NB4 (cell line): ENCODE data around the gene OCIAD1.
"Not testable (repeated sequence)": the region's sequence is repeated elsewhere in the genome, so short reads cannot be mapped to it uniquely, and the experiment has no call there.

ENCODE experiments used
- DNase-seq: peaks from one replicate; pipeline ENCODE4 v3.0.0; 2010; ENCODE audit warnings: low read depth
- H3K4me3 ChIP-seq: one replicate; pipeline ENCODE4 v1.5.1; 2011; ENCODE audit warnings: mild to moderate bottlenecking, low read depth, low read length, moderate library complexity
- CTCF ChIP-seq: IDR thresholded peaks from one replicate; pipeline ENCODE4 v1.5.1; 2012; ENCODE audit warnings: low read depth, low read length
- MAX ChIP-seq: IDR thresholded peaks from 2 replicates; pipeline ENCODE4 v1.6.1; 2011; ENCODE audit warnings: low read depth, low read length
- MYC ChIP-seq: IDR thresholded peaks from 2 replicates; pipeline ENCODE4 v1.6.1; 2011; ENCODE audit warnings: low read depth, low read length
- POLR2A ChIP-seq: IDR thresholded peaks from 2 replicates; pipeline ENCODE4 v1.6.1; 2011; ENCODE audit warnings: mild to moderate bottlenecking; ENCODE audit not compliant: insufficient read length; ENCODE audit errors: extremely low read depth

OCIAD1 gene

GRCh38 chr4:48813964-48814363 lies 16.9 kb upstream of the OCIAD1 start:
- DNase-seq: no peak
- TF ChIP-seq MAX (no peak), POLR2A (no peak), CTCF (no peak)
- H3K4me3 ChIP-seq: no peak overlapping the region

GRCh38 chr4:48815483-48815882 lies 15.4 kb upstream of the OCIAD1 start:
- DNase-seq: no peak
- TF ChIP-seq CTCF (no peak), MAX (no peak), POLR2A (no peak)

GRCh38 chr4:48816297-48816696 lies 14.6 kb upstream of the OCIAD1 start:
- not testable (repeated sequence) for DNase-seq, H3K4me3 ChIP-seq

More at GRCh38 chr4:48815483-48815882, 15.4 kb upstream of the OCIAD1 start:
- no peak overlapping the region for H3K4me3 ChIP-seq

GRCh38 chr4:48816971-48817370 lies 13.9 kb upstream of the OCIAD1 start:
- DNase-seq: no peak
- no peak overlapping the region for H3K4me3 ChIP-seq
- no peak for TF ChIP-seq MYC
- no peak for TF ChIP-seq POLR2A
- TF ChIP-seq CTCF: no peak
- TF ChIP-seq MAX: no peak

GRCh38 chr4:48821431-48821830 lies 9.5 kb upstream of the OCIAD1 start:
- peak; percentile 10 for DNase-seq
- H3K4me3 ChIP-seq: not testable (repeated sequence)

- H3K4me3 ChIP-seq: no peak overlapping the region
- no peak for TF ChIP-seq CTCF
- no peak for TF ChIP-seq MAX
- TF ChIP-seq MYC: no peak
- no peak for TF ChIP-seq POLR2A
- no peak for DNase-seq
Measured at GRCh38 chr4:48827622-48828021, 3.3 kb upstream of the OCIAD1 start.

- peak overlapping the region; percentile 82 for H3K4me3 ChIP-seq
- peak; percentile 48 for DNase-seq
- TF ChIP-seq CTCF (no peak), POLR2A (no peak), MAX (no peak), MYC (no peak)
Measured at GRCh38 chr4:48831532-48832030, 693 bp downstream of the OCIAD1 start.
